MM.1S (cell line): ENCODE data around the gene SRD5A3.

Experiments used
- DNase-seq: peaks from one replicate; pipeline ENCODE4 v3.0.0-alpha.2; 2015
- H2AFZ ChIP-seq: fragments of 300-600 bp; sonication (generic); 2 replicates; pipeline ENCODE4 v1.6.0; 2016; ENCODE audit warnings: antibody characterized with exemption, low read length
- H3F3A ChIP-seq: fragments of 300-600 bp; sonication (generic); 2 replicates; pipeline ENCODE4 v1.6.1; 2016; ENCODE audit warnings: mild to moderate bottlenecking, antibody characterized with exemption, low read length, moderate library complexity, mixed read lengths; ENCODE audit not compliant: insufficient read depth
- H3K27ac ChIP-seq: fragments of 300-600 bp; sonication (generic); 2 replicates; pipeline ENCODE4 v1.5.1; 2016; ENCODE audit warnings: mild to moderate bottlenecking, low read length
- H3K27me3 ChIP-seq: fragments of 300-600 bp; sonication (generic); replicated peaks from 2 replicates; pipeline ENCODE4 v1.6.0; 2016; ENCODE audit warnings: low read length; ENCODE audit not compliant: insufficient read depth
- H3K36me3 ChIP-seq: fragments of 300-600 bp; sonication (generic); replicated peaks from 2 replicates; pipeline ENCODE4 v1.6.1; 2016; ENCODE audit warnings: mild to moderate bottlenecking, low read length, mixed read lengths; ENCODE audit not compliant: insufficient read depth
- H3K4me1 ChIP-seq: fragments of 300-600 bp; sonication (generic); 2 replicates; pipeline ENCODE4 v1.6.1; 2016; ENCODE audit warnings: low read length, mixed read lengths
- H3K4me2 ChIP-seq: fragments of 300-600 bp; sonication (generic); 2 replicates; pipeline ENCODE4 v1.6.0; 2016; ENCODE audit warnings: low read depth, low read length
- H3K4me3 ChIP-seq: fragments of 300-600 bp; sonication (generic); 2 replicates; pipeline ENCODE4 v1.5.1; 2016; ENCODE audit warnings: low read length, mixed read lengths
- H3K79me2 ChIP-seq: fragments of 300-600 bp; sonication (generic); 2 replicates; pipeline ENCODE4 v1.6.1; 2016; ENCODE audit warnings: mixed run types, low read length, mixed read lengths
- H3K9ac ChIP-seq: fragments of 300-600 bp; sonication (generic); 2 replicates; pipeline ENCODE4 v1.6.1; 2016; ENCODE audit warnings: low read length, mixed read lengths
- H3K9me2 ChIP-seq: fragments of 300-600 bp; sonication (generic); replicated peaks from 2 replicates; pipeline ENCODE4 v1.6.1; 2016; ENCODE audit warnings: mild to moderate bottlenecking, low read length, mixed read lengths; ENCODE audit not compliant: insufficient read depth
- H3K9me3 ChIP-seq: fragments of 300-600 bp; sonication (generic); replicated peaks from 2 replicates; pipeline ENCODE4 v1.6.1; 2016; ENCODE audit warnings: mild to moderate bottlenecking, low read length, mixed read lengths; ENCODE audit not compliant: insufficient read depth
- H4K20me1 ChIP-seq: fragments of 300-600 bp; sonication (generic); 2 replicates; pipeline ENCODE4 v1.6.1; 2016; ENCODE audit warnings: mild to moderate bottlenecking, low read length, moderate library complexity, mixed read lengths; ENCODE audit not compliant: insufficient read depth
- CTCF ChIP-seq: fragments of 300-600 bp; sonication (generic); IDR thresholded peaks from 2 replicates; pipeline ENCODE4 v1.5.1; 2016; ENCODE audit warnings: antibody characterized with exemption, low read length, mixed read lengths
- EZH2 ChIP-seq: fragments of 300-600 bp; sonication (generic); optimal IDR thresholded peaks from 2 replicates; pipeline ENCODE3; 2017; ENCODE audit warnings: low read depth, mild to moderate bottlenecking, antibody characterized with exemption, low read length, mixed read lengths
- EZH2phosphoT487 ChIP-seq: fragments of 300-600 bp; sonication (generic); IDR thresholded peaks from 2 replicates; pipeline ENCODE4 v1.6.1; 2018; ENCODE audit warnings: antibody characterized with exemption, low read length

The SRD5A3 gene

GRCh38 chr4:55367084-55367722, 21.2 kb downstream of the SRD5A3 start:
- H3K9me3 ChIP-seq = no peaks in the 10 kb centered on the region
- no peaks in the 10 kb centered on the region for H3K9me2 ChIP-seq
- no peak overlapping the region for H2AFZ ChIP-seq
- H3K4me2 ChIP-seq = no peak overlapping the region
- H3K4me1 ChIP-seq = no peaks in the 10 kb centered on the region
- no peak overlapping the region for H3K27ac ChIP-seq
- no peak for DNase-seq
- H3K27me3 ChIP-seq = no peaks in the 10 kb centered on the region
- H4K20me1 ChIP-seq = no peaks in the 10 kb centered on the region
- H3K9ac ChIP-seq = no peak overlapping the region
- no peaks in the 10 kb centered on the region for H3K79me2 ChIP-seq
- H3F3A ChIP-seq = no peaks in the 10 kb centered on the region
- TF ChIP-seq CTCF (no peak), EZH2phosphoT487 (no peak), EZH2 (no peak)
- no peaks in the 10 kb centered on the region for H3K36me3 ChIP-seq
- H3K4me3 ChIP-seq = no peak overlapping the region

GRCh38 chr4:55369968-55370367, 23.9 kb downstream of the SRD5A3 start:
- H3K9ac ChIP-seq = no peak overlapping the region
- no peaks in the 10 kb centered on the region for H3K36me3 ChIP-seq
- no peak for DNase-seq
- no peaks in the 10 kb centered on the region for H3K27me3 ChIP-seq
- H3K9me2 ChIP-seq = no peaks in the 10 kb centered on the region
- no peak overlapping the region for H2AFZ ChIP-seq
- H3K9me3 ChIP-seq = no peaks in the 10 kb centered on the region
- H3K27ac ChIP-seq = no peak overlapping the region
- no peak for TF ChIP-seq EZH2phosphoT487
- TF ChIP-seq EZH2 = no peak
- TF ChIP-seq CTCF = no peak
- no peaks in the 10 kb centered on the region for H3F3A ChIP-seq
- H3K4me2 ChIP-seq = no peak overlapping the region
- H3K4me3 ChIP-seq = no peak overlapping the region
- H3K4me1 ChIP-seq = no peaks in the 10 kb centered on the region
- H4K20me1 ChIP-seq = no peaks in the 10 kb centered on the region
- H3K79me2 ChIP-seq = no peaks in the 10 kb centered on the region

GRCh38 chr4:55372259-55372658, 26.2 kb downstream of the SRD5A3 start:
- no peak for DNase-seq
- H4K20me1 ChIP-seq = no peaks in the 10 kb centered on the region
- no peak overlapping the region for H2AFZ ChIP-seq
- no peak overlapping the region for H3K27ac ChIP-seq
- H3K4me3 ChIP-seq = no peak overlapping the region
- H3K27me3 ChIP-seq = no peaks in the 10 kb centered on the region
- H3K9ac ChIP-seq = no peak overlapping the region
- H3K36me3 ChIP-seq = no peaks in the 10 kb centered on the region
- no peak for TF ChIP-seq CTCF
- TF ChIP-seq EZH2phosphoT487 = no peak
- TF ChIP-seq EZH2 = no peak
- no peak overlapping the region for H3K4me2 ChIP-seq
- H3K4me1 ChIP-seq = no peaks in the 10 kb centered on the region
- H3K9me3 ChIP-seq = no peaks in the 10 kb centered on the region
- H3K79me2 ChIP-seq = no peaks in the 10 kb centered on the region
- H3K9me2 ChIP-seq = no peaks in the 10 kb centered on the region
- no peaks in the 10 kb centered on the region for H3F3A ChIP-seq
